HG03175 (cell line): ENCODE measurements around the gene KHSRP.

Experiments
- ATAC-seq: cut with Tn5 transposase; IDR thresholded peaks from one replicate; pipeline ENCODE4 v1.9.1; 2021; ENCODE audit warnings: mild to moderate bottlenecking, moderate library complexity; ENCODE audit not compliant: unreplicated experiment

The KHSRP gene

DNA sequence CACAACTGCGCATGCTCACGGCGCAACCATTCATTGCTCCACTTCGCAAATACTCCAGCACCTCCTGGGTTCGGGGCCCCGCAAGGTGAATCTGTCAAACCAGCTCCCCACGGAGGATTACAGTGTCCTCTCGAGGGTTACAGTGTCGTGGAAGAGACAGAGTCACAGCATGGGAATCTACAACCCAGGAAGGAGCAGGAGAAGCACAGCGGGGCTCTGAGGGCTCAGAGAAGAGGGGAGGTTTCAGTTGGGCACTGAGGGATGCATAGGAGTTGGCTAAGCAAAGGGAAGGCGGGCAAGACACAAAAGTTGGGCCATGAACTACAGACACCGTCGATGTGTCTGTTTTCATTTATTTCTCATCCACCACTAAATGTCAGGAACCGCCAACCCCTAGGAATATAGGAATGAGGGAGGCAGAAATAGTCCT, 30.6 kb downstream of the KHSRP start:
- ATAC-seq: no peak

DNA sequence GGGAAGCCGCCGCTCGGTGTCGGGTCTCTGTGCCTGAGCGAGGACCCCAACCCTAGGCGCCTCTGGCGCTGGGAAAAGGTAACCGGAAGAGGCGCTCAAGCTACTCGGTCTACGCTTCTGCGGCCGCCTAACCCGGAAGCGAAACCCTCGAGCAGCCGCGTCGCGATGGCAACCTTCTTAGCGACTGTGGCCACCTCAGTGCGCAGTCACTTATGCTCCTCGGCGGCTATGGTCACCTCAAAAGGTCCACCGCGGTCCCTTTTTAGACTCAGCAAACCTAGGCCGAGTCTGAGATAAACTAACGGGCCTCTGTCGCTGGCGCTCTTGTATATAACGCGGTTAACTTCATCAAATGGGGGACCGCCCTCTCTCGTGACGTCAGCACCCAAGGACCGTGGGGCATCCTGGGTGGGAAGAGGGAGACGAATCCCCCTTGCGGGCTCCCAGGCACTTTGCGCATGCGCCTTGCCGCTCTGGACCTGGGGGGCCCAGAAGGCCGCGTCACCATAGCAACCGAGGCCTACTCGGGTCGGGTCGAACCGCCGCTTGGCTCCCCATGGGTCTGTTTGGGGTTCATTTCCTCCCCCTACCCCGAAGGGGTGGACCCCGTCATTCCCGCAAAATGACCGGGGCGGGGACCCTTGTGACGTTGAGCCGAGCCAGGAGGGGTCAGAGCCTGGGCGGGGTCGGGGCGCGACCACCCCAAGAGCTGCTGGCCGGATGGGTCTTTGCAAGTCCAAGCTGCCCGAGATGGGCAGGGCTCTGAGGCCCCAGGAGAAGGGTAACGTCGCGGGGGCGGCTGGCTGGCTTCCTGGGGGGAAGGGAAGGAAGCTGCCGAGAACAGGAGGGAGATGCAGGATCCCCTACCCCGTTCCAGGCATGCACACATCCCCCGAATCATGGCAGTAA, 31.3 kb downstream of the KHSRP start, which contains the start of gene GTF2F1:
TSS of gene GTF2F1 (minus strand) at position 91 of the 909 bp plus-strand sequence. CDS start 169 bp downstream, outside the sequence.
- peak; percentile 82 for ATAC-seq

DNA sequence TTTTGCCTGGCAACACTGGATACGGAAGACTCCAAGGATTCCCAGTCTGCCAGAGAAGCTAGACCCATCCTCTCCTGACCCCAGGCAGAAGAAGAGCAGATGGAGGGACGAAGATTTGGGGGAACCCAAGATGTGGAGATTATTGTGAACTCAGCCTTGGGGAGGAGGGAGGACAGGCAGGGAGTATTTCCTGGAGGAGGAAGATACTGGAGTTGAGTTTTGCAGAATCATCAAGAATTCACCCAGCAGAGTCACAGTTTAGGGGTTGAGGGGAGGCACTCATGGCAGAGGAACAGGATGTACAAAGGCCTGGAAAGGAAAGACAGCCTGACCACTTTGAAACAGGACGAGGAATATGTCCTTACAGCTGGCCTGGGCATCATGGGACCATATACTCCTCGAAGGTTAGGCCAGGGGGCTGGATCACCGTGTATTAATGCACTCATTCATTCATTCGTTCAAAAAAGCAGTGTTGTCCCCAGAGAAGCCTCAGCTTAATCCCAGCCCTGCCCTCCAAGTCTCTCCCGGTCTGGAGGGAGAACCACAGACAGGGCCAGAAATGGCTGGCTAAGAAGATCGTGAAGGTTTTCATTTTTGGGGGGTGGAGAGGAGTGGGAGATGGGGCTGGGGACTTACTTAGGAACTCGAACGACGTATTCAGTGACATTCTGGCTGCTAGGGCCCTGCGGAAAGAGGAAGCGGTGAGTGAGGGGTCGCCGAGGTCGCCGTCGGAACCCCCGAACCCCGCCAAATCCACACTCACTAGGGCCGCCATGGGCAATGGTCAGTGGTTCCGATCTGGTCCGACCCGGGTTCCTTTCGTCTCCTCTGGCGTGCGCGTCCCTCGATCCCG, 32.2 kb downstream of the KHSRP start:
- no peak for ATAC-seq

DNA sequence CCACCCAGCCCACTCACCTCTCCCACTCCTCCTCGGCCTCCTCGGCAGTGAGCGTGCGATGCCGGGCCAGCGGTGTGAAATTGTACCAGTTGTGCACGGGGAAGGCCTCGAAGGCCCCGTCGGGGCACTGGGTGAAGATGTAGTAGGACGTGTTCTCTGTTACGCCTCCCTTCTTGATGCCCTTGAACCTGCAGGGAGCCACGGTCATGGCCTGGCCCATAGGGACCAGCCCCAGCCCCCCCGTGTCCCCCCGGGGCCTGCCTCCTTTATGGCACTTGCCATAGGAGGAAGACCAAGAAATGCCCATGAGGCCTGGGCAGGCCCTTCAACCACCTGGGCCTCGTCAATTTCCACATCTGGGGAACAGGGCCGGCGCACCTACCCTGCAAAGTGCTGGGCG, 37.2 kb downstream of the KHSRP start:
- no peak for ATAC-seq

DNA sequence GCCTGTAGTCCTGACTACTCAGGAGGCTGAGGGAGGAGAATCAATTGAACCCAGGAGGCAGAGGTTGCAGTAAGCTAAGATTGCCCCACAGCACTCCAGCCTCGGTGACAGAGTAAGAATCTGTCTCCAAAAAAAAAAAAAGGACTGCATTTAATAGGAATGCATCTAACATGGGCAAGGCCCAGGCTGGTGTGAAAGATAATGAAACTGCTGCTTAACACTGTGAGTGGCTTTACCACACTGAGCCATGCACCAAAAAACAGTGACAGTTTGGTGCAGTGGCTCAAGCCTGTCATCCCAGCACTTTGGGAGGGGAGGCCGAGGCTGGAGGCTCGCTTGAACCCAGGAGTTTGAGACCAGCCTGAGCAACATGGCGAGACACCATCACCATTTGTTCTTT, 40.2 kb downstream of the KHSRP start:
- ATAC-seq: no peak

DNA sequence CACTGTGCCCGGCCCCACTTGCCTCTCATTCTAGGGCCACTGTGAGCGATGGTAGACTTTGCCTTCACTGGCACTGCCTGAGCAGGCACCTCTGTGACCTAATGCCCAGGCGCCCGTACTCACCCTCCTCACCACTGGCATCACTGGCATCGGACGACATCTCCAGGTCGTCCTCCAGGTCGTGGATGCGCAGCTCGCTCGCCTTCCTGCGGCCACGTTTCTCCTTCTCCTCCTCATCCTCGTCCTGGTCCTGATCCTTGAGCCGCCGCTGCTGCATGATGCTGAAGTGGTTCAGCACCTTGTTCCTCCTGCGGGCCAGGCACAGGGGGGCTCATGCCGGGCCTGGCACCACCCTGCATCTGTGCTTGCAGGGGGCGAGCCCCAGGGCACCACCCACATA, 41.4 kb downstream of the KHSRP start:
- ATAC-seq: no peak

DNA sequence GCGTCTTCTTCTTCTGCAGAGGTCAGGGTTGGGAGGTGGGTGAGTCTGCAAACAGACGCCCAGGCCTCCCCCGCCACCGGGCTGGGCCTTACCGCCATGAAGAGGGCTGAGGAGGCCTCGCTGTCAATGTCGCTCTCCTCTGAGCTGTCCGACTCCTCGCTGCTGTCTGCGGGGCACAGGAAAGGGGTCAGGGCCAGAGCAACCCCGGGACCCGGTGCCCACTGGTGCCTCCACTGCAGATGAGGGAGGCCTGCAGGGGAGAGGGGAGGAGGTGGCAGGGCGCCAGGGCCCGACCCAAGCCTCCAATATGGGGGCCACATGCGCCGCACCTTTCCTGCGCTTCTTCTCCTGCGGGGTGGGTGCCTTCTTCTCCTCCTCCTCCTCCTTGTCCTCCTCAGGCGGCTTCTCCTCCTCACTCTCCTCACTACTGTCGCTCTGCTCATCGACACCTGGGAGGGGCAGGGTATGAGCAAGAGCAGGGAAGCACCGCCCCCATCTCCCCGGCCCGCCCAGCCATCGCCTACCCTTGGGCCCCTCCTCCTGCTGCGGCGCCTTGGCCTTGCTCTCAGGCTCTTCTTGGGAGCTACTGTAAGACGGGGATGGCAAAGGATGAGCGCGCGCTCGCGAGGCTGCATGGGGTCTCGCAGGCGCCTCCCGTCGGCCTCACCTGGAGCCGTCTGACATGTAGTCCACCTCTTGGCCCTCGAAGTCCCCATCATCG, 43.4 kb downstream of the KHSRP start:
- no peak for ATAC-seq

DNA sequence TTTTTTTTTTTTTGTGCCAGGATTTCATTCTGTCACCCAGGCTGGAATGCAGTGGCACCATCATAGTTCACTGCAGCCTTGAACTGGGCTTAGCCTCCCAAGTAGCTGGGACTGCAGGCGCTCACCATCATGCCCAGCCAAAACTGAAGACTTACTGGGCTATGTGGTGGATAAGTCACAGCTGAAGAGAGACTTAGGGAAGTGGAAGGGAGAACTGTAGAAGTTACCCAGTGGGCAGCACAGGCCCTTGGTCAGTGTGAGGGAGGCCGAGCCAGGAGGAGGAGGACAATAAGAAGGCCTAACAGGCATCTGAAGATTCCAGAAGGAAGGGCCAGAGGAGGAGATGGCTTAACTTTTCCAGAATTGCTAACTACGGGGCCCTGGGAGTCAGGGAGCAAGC, 44.9 kb downstream of the KHSRP start:
- no peak for ATAC-seq

DNA sequence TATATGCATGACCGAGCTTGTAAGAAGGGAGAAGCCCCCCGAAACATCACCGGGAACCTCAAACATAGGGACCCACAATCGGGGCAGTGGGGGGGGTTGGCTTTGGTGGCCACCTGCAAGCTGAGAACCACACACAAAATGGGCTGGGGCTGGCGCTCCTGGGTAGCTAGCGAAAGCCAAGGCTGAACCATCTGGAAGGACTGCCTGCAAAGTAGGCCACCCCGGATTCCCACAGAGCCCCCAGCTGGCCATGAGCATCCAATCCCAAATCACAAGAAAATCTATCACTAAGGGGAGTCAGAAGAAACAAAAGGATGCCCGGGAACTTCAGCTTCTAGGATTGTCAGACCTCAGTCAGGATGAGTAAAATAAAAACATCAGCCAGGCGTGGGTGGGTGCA, 46.1 kb downstream of the KHSRP start:
- ATAC-seq: no peak

DNA sequence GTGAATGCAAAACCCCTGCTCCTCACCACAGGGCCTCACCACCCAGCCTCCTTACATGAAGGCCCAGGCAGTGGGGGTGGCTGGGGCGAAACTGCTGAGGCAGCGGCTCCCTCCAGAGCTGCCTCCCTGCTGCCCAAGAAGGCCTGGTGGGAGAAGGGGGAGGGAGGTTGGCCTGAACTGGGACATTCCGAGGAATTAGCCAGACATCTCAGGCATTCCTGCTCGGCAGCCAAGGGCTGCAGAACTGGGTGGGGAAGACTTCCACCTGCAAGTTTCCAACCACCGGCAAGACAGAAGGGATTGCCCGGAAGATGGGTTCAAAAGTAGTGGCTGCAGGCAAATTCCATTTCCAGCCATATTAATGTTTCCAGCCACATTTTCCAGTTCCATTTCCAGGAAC, 46.6 kb downstream of the KHSRP start:
- no peak for ATAC-seq

DNA sequence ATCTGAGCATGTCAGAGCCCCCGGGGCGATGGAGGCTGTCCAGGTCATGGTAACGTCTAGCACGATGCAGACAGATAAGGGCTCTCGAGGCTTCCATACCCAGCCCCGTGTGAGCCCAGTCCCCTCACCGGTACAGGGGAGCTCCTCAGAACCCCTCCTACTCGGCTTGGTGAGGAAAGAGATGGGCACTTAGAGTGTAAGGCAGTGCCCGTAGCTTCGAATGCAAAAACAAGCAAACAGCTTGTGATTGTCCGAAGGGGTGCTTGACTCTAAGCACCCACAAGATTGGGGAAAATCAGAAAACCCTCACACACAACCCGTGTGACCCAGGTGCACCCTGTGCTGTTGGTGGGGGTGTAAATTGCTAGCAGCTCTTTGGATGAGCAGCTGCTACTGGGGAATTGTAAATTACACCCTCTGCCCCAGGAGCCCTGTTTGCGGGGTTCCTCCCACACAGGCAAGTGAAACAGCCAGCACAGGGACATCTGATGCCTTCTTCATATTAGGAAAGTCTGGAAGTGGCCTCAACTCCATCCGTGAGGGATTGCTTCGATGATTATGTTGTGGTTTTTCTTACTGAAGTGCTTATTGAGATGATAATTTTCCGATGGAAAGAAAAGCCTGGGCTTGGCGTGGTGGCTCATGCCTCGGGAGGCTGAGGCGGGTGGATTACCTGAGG, 48.0 kb downstream of the KHSRP start:
- ATAC-seq: no peak

DNA sequence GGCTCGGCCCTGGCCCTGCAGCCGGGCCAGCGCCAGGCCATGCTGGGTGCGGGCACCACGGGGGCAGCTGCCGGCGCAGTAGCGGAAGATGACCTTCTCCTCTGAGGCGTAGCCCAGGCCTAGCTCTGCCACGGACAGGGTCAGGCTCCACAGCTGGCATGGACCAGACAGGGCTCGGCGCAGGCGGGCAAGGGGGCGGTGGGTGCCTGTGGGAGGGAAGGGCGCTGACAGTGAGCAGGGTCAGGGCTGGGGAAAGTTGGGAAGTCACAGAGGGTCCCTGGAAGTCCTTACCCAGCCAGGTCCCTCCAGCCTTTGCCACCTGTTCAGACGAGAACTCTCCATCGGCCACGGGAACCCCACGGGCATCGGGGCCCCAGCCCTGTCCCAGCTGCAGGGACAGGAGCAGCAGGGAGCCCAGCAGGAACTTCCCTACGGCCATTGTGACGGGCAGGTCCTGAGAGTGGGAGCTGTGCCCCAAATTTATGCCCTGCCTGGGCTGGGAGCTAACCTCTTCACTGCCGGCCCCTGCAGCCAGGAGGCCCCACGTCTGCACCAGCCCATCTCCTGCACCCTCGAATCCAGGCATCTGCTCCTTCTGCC, 49.1 kb downstream of the KHSRP start, which contains the start of gene PSPN:
TSS of gene PSPN (minus strand) at position 523 of the 600 bp plus-strand sequence. CDS start at position 439, 84 bp downstream.
- no peak for ATAC-seq

DNA sequence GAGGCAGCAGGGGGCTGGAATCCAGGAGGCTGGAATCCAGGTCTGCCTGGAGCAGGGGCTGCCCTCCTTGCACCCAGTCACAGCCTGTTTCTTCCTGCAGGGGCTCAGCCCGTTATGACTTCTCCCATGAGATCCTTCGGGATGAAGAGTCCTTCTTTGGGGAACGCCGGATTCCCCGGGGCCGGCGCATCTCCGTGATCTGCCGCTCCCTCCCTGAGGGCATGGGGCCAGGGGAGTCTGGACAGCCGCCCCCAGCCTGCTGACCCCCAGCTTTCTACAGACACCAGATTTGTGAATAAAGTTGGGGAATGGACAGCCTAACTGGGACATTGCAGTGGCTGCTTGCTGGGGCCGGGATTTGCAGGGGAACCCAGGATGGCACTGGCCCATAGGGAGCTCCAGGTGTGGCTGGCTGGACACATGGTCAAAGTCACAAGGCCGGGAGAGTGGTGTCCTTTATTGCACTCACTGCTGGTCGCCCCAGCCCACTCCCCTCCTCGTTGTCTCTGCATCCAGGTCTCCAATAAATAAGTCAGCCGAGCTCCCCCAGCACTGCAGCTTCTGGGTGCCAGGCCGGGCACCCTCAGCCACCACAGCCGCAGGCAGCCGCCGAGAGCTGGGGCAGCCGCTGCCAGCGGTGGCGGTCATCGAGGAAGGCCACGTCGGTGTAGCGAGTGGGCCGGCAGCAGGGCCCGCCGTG, 49.8 kb downstream of the KHSRP start:
- ATAC-seq: no peak

DNA sequence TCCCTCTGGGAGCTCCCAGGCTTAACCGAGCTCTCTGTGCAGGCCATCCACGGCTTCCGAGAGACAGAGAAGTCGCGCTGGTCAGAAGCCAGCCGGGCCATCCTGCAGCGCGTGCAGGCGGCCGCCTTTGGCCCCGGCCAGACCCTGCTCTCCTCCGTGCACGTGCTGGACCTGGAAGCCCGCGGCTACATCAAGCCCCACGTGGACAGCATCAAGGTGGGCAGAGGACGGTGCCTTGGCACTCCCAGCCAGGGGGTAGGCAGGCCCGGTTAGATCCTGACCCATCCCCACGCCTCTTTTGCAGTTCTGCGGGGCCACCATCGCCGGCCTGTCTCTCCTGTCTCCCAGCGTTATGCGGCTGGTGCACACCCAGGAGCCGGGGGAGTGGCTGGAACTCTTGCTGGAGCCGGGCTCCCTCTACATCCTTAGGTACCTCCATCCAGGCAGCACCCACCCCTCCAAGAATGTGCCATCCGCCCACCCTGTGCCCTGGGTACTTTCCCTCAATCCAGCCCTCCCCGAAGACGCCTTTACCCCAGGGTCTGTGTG, 50.4 kb downstream of the KHSRP start:
- ATAC-seq: no peak

DNA sequence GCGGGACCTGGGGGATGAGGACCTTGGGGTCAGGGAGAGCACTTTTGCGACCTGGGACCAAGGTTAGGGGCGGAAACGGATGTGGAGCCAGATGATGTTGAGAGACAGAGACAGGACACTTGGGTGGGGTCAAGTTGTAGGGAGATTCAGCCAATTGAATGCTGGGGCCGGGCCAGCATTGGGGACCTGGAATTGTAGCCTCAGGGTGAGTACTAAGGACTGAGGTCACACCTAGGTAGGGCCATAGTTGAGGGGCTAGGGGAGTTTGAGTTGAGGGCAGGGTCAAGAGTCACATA, 50.9 kb downstream of the KHSRP start:
- no peak for ATAC-seq

DNA sequence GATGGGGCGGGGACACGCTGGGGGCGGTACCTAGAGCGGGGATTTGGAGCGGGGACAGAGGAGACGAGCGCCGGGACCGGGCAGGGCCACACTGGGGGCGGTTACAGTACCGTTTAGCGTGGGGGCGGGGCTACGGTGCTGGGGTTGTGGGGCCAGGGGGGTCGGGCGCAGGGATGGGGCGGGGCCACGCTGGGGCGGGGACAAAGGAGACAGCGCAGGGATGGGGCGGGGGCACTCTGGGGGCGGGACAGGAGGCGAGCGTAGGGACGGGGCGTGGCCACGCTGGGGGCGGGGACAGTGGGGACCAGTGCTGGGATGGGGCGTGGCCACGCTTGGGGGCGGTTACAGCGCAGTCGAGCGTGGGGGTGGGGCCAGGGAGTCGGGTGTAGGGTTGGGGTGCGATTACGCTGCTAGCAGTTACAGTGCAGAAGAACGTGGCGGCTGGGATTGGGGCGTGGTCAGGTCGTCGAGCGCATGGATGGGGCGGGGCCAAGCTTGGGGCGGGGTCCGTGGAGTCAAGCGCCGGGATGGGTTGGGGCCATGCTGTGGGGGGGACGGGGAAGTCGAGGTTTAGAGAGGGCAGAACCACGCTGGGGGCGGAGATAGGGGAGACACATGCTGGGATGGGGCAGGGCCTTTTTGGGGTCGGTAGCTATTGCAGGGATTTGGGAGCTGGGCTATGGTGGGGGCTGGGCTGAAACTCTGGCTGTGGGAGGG, 51.4 kb downstream of the KHSRP start:
- peak; percentile 58 for ATAC-seq

DNA sequence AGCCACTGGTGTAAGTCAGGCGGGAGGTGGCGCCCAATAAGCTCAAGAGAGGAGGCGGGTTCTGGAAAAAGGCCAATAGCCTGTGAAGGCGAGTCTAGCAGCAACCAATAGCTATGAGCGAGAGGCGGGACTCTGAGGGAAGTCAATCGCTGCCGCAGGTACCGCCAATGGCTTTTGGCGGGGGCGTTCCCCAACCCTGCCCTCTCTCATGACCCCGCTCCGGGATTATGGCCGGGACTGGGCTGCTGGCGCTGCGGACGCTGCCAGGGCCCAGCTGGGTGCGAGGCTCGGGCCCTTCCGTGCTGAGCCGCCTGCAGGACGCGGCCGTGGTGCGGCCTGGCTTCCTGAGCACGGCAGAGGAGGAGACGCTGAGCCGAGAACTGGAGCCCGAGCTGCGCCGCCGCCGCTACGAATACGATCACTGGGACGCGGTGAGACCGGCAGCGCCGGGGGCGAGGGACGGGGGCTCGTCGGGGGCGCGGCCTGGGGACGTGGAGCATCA, 52.0 kb downstream of the KHSRP start, which contains the start of gene ALKBH7:
TSS of gene ALKBH7 (plus strand) at position 201 of the 502 bp plus-strand sequence. CDS start at position 228, 27 bp downstream.
- ATAC-seq: peak; percentile 84

DNA sequence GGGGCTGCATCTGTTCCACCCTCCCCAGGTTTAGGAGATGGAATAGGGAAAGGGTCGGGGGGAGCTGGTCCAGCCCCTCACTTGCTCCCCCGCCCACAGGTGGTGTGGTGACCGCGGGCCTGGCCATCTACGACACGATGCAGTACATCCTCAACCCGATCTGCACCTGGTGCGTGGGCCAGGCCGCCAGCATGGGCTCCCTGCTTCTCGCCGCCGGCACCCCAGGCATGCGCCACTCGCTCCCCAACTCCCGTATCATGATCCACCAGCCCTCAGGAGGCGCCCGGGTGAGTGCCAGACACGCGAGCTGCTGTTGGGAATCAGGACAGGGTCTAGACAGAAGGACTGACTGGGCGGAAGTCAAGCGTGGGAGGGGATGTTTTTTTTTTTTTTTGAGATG, 60.3 kb downstream of the KHSRP start:
- no peak for ATAC-seq
